ENCODE results near the gene EGLN2.

EGLN2 gene

DNA sequence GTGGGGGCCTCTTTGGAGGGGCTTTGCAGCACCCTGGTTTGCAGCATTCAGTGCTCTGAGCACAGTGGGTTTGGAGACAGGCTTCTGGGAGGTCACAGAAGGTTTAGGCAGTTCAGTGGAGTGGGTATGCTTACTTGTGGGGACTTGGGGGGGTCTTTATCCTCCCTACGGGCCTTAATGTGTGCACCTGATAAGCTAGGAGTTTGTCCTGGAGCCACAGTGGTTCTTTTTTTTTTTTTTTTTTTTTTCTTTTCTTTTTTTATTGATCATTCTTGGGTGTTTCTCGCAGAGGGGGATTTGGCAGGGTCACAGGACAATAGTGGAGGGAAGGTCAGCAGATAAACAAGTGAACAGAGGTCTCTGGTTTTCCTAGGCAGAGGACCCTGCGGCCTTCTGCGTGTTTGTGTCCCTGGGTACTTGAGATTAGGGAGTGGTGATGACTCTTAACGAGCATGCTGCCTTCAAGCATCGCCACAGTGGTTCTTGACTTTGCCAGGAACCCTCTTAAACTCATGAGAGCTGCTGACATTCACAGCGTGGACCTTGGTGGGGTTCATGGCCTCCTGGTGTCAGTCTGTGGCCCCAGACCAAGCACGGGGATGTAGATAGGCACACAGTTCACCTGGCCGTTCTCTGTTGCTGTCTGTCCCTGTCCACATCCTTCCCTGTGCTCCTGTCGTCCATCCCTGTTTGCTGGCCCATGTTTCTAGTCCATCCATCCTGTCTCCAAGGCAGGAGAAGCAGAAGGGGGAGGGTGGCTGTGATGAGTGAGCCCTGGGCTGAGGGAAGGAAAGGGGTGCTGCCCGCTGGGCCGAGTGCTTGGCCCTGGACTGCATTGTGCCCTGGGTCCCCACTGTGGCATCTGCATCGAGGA is 2.7 kb downstream of the EGLN2 start:
- no peak for DNase-seq (ENCODE audit: low spot score)
- TF ChIP-seq, protein P1, sequence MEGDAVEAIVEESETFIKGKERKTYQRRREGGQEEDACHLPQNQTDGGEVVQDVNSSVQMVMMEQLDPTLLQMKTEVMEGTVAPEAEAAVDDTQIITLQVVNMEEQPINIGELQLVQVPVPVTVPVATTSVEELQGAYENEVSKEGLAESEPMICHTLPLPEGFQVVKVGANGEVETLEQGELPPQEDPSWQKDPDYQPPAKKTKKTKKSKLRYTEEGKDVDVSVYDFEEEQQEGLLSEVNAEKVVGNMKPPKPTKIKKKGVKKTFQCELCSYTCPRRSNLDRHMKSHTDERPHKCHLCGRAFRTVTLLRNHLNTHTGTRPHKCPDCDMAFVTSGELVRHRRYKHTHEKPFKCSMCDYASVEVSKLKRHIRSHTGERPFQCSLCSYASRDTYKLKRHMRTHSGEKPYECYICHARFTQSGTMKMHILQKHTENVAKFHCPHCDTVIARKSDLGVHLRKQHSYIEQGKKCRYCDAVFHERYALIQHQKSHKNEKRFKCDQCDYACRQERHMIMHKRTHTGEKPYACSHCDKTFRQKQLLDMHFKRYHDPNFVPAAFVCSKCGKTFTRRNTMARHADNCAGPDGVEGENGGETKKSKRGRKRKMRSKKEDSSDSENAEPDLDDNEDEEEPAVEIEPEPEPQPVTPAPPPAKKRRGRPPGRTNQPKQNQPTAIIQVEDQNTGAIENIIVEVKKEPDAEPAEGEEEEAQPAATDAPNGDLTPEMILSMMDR (conservative IDR thresholded peaks at IDR 0.05; ENCODE audit: low read depth) = no peak
- ChIA-PET POLR2A (ENCODE audit: low non-redundant PET) (no interaction called here), CTCF (interaction anchor here (0.5 to 0.8 kb wide), 3 partner anchors 18 to 369 kb away, joined by 3 to 5 read pairs (median 4); no protein-coding TSS in a partner anchor)
- H3K27ac ChIP-seq = peak overlapping the region; percentile 88

DNA sequence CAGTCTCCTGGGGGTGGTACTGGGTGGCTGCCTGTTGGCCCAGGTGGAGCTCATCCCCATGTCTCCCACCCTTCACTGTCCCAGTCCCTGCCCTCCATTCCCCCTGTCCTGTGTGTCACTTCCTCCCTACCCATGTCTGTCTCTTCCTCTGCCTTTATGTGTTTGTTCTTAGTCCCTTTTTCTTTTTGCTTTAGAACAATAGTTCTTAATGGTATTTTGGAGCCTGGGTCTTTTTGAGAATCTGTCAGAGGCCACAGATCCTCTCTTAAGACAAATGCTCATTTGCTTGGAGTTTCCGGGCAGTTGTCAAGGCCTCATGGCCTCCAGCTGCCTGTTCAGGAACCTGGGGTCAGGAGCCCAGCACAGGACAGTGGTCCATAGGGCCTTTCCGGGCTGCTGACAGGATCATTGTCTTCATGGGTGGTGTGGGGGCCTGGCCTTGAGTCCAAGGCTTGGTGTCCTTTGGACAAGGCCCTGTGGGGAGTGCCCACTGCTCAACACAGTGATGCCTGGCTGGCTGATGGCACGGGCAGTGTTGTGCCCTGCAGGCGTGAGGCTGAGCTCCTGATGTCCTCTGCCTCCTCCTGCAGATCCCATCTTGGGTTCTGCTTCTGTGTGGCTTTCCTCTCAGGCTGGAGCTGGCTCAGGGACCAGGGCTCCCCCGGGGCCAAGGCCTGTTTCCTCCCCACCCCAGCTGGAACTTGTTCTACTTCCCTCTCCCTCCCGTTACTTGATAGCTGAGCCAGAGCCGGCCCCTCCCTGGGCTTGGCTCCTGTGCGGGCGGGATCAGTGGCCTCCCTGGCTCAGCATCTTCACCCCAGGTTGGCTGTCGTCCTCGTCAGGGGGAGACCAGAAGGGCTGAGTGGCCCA is 3.5 kb downstream of the EGLN2 start:
- DNase-seq (ENCODE audit: low spot score) = no peak
- TF ChIP-seq, protein P1 (conservative IDR thresholded peaks at IDR 0.05; ENCODE audit: low read depth) = no peak
- H3K27ac ChIP-seq = peak overlapping the region; percentile 88
- POLR2A ChIA-PET (ENCODE audit: low non-redundant PET) = interaction anchor here (0.6 kb wide), 1 partner anchor 157 kb away, joined by 4 read pairs; no protein-coding TSS in a partner anchor
- CTCF ChIA-PET = interaction anchor here (0.5 kb wide), 1 partner anchor 17 kb away, joined by 5 read pairs; no protein-coding TSS in a partner anchor

DNA sequence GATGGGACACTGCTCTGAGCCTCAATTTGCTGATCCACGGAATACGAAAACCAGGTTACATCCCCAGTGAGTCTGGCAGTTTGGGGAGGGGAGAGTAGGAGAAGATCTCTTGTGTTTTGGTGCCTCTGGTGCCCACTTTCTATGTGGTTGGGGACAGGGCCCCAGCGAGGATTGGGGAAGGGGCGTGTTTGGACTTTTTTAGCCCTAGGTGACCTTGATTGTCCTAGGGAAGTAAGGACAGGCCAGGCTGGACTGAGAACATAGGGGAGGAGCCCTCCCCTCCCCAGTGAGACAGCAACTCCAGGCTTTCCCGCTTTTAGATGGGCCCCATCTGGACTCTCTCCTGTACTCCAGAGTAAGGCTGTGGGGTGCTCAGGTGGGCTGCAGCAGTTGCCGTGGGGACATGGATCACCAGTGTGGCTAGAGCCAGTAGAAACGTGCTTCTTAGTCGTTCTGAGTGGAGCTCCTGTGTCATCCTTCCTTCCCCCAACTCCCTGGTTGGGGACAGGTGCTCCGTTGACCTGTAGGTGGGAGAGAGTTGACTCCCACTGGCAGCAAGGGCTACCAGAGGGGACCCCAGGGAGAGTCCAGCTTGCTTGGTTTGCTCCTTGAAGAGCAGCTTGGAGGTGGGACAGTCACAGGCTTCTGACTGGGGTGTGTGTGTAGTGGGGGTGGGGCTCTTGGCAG is 4.3 kb downstream of the EGLN2 start:
- ChIA-PET POLR2A (ENCODE audit: low non-redundant PET) (no interaction called here), CTCF (no interaction called here)
- DNase-seq (ENCODE audit: low spot score) = no peak
- H3K27ac ChIP-seq = peak overlapping the region; percentile 88
- TF ChIP-seq, protein P1 (conservative IDR thresholded peaks at IDR 0.05; ENCODE audit: low read depth) = no peak

DNA sequence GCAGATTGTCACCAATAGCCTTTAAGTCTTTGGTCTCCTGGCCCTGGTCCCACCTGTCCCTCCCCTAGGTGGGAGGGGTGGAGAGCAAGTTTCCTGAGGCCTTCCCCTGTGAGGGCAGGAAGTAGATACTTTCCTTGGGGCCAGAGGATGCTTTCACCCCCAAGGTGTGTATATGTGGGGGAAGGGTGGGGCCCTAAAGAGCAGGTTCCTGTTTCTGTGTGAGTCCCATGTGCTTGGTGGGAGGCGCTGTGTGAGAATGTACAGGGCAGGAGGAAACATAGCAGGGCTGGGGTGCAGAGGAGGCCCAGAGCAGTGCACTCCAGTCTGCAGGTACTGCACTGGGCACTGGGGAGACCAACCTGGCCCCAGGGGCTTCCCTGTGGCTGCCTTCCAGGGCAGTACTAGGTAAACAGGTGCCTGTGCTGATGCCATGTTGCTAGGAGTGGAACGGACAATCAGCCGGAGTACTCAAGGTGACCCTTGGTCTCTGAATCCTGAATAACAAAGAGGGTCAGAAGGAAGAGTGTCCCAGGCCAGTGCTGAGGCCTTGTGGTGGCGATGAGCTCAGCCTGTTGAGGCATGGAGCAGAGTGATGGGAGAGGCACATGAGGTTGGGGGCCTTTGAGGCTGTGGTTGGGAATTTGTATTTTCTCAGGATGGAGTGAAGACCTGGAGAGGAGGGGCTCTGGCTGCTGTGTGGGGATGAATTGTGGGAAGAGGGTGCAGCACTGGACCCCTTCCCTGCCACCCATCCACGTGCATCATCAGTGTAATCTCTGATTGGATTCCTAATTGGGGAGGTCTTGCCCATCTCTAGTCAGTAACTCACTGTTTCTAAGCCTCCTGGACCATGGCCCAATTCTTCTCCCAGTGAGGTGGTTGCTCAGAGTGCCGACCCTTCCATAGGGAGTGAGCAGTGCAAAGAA is 5.1 kb downstream of the EGLN2 start:
- ChIA-PET CTCF (interaction anchor here (1.0 kb wide), 1 partner anchor 16 kb away, joined by 3 read pairs; no protein-coding TSS in a partner anchor), POLR2A (ENCODE audit: low non-redundant PET) (no interaction called here)
- no peak for DNase-seq (ENCODE audit: low spot score)
- TF ChIP-seq, protein P1 (conservative IDR thresholded peaks at IDR 0.05; ENCODE audit: low read depth) = no peak
- peak overlapping the region; percentile 88 for H3K27ac ChIP-seq

DNA sequence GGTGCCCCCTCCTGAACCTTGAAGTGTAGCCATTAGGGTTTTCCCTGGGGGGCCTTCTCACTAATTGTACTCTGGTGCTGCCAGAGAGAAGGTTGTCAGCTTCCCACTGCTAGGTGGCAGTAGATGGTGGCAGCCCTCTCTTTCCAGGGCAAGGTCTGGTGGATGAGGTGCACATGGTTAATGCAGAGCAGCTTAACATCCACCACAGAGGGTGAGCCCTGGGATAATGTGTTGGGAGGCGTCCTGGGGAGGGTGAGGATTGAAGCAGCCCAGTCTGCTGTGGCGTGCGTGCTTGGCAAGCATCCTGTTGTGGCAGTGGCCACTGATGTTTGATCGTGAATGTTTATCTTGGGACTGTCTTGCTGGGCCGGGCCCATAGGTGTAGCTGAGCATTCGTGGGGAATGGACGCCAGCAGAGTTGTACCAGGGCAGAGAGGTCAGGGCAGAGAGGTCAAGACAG is 5.8 kb downstream of the EGLN2 start:
- ChIA-PET POLR2A (ENCODE audit: low non-redundant PET) (interaction anchor here (0.5 kb wide), 2 partner anchors 12 to 36 kb away, joined by 3 read pairs; no protein-coding TSS in a partner anchor), CTCF (interaction anchor here (1.0 kb wide), 1 partner anchor 15 kb away, joined by 3 read pairs; no protein-coding TSS in a partner anchor)
- DNase-seq (ENCODE audit: low spot score) = no peak
- TF ChIP-seq, protein P1 (conservative IDR thresholded peaks at IDR 0.05; ENCODE audit: low read depth) = no peak
- H3K27ac ChIP-seq = peak overlapping the region; percentile 88

All from RWPE1 (cell line).